ENCODE results near the gene KCNH8. TPM values are rescaled to one million over a fixed set of nuclear protein-coding genes. Genes with fewer than 3 reads are reported as not detected.

KCNH8 gene
- total RNA-seq, 1 donor = not detected

DNA sequence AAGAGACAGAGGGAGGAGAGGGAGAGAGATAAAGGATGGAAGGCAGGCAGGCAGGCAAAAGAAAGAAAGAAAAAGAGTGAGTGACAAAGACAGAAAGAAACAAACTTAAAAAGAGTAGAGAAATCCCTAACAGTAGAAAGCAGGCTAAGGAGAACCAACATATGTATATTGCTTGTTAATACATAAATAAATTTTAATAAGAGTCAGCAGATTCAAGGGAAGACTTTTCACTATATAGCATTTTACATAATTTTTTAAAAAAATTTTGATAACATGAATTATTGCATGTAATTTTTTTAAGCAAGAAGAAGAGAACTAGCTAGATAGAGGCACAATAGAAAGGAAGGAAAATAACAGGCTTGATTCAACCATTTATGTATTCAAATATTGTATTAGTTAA is 291.6 kb downstream of the KCNH8 start:
- Histone ChIP-seq H3K79me2 (ENCODE audit: insufficient read depth, low read length) (no peaks in the 10 kb centered on the region), H3K4me3 (ENCODE audit: insufficient read depth, low read length) (no peak overlapping the region), H3K4me1 (ENCODE audit: insufficient read depth, low read length) (no peaks in the 10 kb centered on the region), H3K4me2 (ENCODE audit: insufficient read depth, low read length) (no peak overlapping the region), H3K36me3 (ENCODE audit: insufficient read depth, low read length) (no peaks in the 10 kb centered on the region), H4K20me1 (ENCODE audit: insufficient read depth, low read length) (no peaks in the 10 kb centered on the region), H3K27me3 (ENCODE audit: insufficient read depth, low read length) (no peaks in the 10 kb centered on the region), H3K9me3 (ENCODE audit: low read depth, low read length) (peaks cover 2% of the 10 kb centered on the region), H3K27ac (ENCODE audit: low read depth, low read length) (no peak overlapping the region), H2AFZ (ENCODE audit: low read length) (no peak overlapping the region)
- no peak for DNase-seq (ENCODE audit: insufficient read length, low spot score, missing footprints)
- TF ChIP-seq, protein P1, sequence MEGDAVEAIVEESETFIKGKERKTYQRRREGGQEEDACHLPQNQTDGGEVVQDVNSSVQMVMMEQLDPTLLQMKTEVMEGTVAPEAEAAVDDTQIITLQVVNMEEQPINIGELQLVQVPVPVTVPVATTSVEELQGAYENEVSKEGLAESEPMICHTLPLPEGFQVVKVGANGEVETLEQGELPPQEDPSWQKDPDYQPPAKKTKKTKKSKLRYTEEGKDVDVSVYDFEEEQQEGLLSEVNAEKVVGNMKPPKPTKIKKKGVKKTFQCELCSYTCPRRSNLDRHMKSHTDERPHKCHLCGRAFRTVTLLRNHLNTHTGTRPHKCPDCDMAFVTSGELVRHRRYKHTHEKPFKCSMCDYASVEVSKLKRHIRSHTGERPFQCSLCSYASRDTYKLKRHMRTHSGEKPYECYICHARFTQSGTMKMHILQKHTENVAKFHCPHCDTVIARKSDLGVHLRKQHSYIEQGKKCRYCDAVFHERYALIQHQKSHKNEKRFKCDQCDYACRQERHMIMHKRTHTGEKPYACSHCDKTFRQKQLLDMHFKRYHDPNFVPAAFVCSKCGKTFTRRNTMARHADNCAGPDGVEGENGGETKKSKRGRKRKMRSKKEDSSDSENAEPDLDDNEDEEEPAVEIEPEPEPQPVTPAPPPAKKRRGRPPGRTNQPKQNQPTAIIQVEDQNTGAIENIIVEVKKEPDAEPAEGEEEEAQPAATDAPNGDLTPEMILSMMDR (IDR thresholded peaks at IDR 0.05; ENCODE audit: extremely low read depth, low read depth, low read length) = no peak

DNA sequence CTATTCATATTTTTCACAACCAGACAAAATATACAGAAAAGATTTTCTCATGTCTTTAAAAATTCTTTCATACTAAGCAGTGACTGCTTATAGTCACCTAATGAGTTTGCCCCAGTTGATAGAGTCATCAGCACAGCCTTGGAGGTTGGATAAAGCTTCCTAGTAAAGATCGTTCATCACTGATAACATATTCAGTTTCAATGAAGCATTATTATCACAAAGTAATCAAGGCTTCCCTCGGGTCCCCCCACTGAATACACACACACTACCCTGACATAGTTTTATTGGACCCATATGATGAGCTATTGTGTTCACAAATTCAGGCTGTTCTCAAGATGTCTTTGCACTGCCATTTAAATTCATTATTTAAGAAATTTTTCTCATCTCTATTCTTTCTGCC is 297.8 kb downstream of the KCNH8 start:
- Histone ChIP-seq H3K27me3 (ENCODE audit: insufficient read depth, low read length) (no peaks in the 10 kb centered on the region), H3K27ac (ENCODE audit: low read depth, low read length) (no peak overlapping the region), H4K20me1 (ENCODE audit: insufficient read depth, low read length) (no peaks in the 10 kb centered on the region), H3K9me3 (ENCODE audit: low read depth, low read length) (no peaks in the 10 kb centered on the region), H3K79me2 (ENCODE audit: insufficient read depth, low read length) (no peaks in the 10 kb centered on the region), H2AFZ (ENCODE audit: low read length) (no peak overlapping the region), H3K4me3 (ENCODE audit: insufficient read depth, low read length) (no peak overlapping the region), H3K4me1 (ENCODE audit: insufficient read depth, low read length) (no peaks in the 10 kb centered on the region), H3K4me2 (ENCODE audit: insufficient read depth, low read length) (no peak overlapping the region), H3K36me3 (ENCODE audit: insufficient read depth, low read length) (no peaks in the 10 kb centered on the region)
- TF ChIP-seq, protein P1 (IDR thresholded peaks at IDR 0.05; ENCODE audit: extremely low read depth, low read depth, low read length) = no peak
- DNase-seq (ENCODE audit: insufficient read length, low spot score, missing footprints) = no peak

DNA sequence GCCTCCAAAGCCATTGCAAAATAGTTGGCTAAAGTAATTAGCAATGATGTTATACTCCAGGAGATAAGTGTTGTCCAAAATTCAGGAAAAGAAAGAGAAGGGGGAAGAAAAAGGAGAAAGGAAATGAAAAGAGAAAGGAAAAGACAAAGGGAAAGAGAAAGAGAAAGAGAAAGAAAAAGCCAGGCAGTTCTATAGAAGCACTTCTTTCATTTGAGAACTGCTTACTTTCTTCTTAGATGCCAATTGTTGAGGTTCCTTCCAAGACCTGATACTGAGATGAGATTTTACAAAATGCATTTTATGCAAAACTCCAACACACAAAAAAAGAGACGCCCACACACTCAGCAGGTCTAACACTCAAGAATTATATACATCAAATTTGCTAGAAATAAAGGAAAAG is 298.4 kb downstream of the KCNH8 start:
- Histone ChIP-seq H3K27ac (ENCODE audit: low read depth, low read length) (no peak overlapping the region), H3K36me3 (ENCODE audit: insufficient read depth, low read length) (no peaks in the 10 kb centered on the region)

DNA sequence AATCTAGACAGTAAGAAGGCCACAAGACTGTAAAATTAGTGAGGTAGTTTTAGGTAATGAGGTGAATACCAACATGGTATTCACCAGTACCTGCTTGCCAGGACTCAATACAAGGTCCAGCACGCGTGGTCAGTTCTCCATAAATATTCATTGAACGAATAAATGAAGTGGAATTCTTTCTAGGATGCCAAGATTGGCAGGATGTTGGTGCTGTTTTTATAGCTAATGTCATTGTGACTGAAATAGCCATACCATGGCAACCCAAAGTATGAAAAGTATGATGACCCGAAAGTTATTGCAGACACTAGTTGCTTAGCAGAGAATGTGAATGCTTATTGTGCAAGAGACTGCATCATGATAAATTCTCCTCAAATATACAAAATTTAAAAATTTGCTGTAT is 307.2 kb downstream of the KCNH8 start:
- H3K27ac ChIP-seq (ENCODE audit: low read depth, low read length) = no peak overlapping the region
- TF ChIP-seq, protein P1 (IDR thresholded peaks at IDR 0.05; ENCODE audit: extremely low read depth, low read depth, low read length) = no peak
- H2AFZ ChIP-seq (ENCODE audit: low read length) = no peak overlapping the region
- no peaks in the 10 kb centered on the region for H4K20me1 ChIP-seq (ENCODE audit: insufficient read depth, low read length)
- H3K27me3 ChIP-seq (ENCODE audit: insufficient read depth, low read length) = no peaks in the 10 kb centered on the region
- H3K36me3 ChIP-seq (ENCODE audit: insufficient read depth, low read length) = no peaks in the 10 kb centered on the region
- no peaks in the 10 kb centered on the region for H3K79me2 ChIP-seq (ENCODE audit: insufficient read depth, low read length)
- peaks cover 3% of the 10 kb centered on the region for H3K9me3 ChIP-seq (ENCODE audit: low read depth, low read length)
- DNase-seq (ENCODE audit: insufficient read length, low spot score, missing footprints) = no peak
- H3K4me2 ChIP-seq (ENCODE audit: insufficient read depth, low read length) = no peak overlapping the region
- no peak overlapping the region for H3K4me3 ChIP-seq (ENCODE audit: insufficient read depth, low read length)
- H3K4me1 ChIP-seq (ENCODE audit: insufficient read depth, low read length) = no peaks in the 10 kb centered on the region

More for the DNA sequence above, 298.4 kb downstream of the KCNH8 start:
- H3K4me3 ChIP-seq (ENCODE audit: insufficient read depth, low read length) = no peak overlapping the region
- H3K9me3 ChIP-seq (ENCODE audit: low read depth, low read length) = no peaks in the 10 kb centered on the region
- H2AFZ ChIP-seq (ENCODE audit: low read length) = no peak overlapping the region
- H3K79me2 ChIP-seq (ENCODE audit: insufficient read depth, low read length) = no peaks in the 10 kb centered on the region
- no peaks in the 10 kb centered on the region for H4K20me1 ChIP-seq (ENCODE audit: insufficient read depth, low read length)
- no peaks in the 10 kb centered on the region for H3K4me1 ChIP-seq (ENCODE audit: insufficient read depth, low read length)
- no peak overlapping the region for H3K4me2 ChIP-seq (ENCODE audit: insufficient read depth, low read length)
- no peak for DNase-seq (ENCODE audit: insufficient read length, low spot score, missing footprints)
- TF ChIP-seq, protein P1 (IDR thresholded peaks at IDR 0.05; ENCODE audit: extremely low read depth, low read depth, low read length) = no peak
- no peaks in the 10 kb centered on the region for H3K27me3 ChIP-seq (ENCODE audit: insufficient read depth, low read length)

All from osteoblast (primary cell).